CD8-positive, alpha-beta memory T cell (primary cell): ENCODE data around the gene PCBD1. TPM values are rescaled to one million over a fixed set of nuclear protein-coding genes. Genes with fewer than 3 reads are reported as not detected.

Experiments
- CTCF ChIA-PET: fragments of 350-600 bp; sonication (Branson Sonifier 250); formaldehyde crosslinking; loops from one replicate; lab custom pipeline; 2021; ENCODE audit warnings: antibody characterized with exemption; lab: Charles Lee
- POLR2A ChIA-PET: fragments of 350-600 bp; sonication (Branson Sonifier 250); formaldehyde crosslinking; loops from one replicate; lab custom pipeline; 2021; ENCODE audit warnings: antibody characterized with exemption; lab: Charles Lee
- DNase-seq, 5 donors: peaks; one replicate each; pipeline versions ENCODE4 v3.0.0 to v3.0.0-alpha.2; 2020 to 2022; ENCODE audit warnings: mixed read lengths in 1 of 5
- H3K27ac ChIP-seq: one replicate; pipeline ENCODE4 v1.7.0; 2013; ENCODE audit warnings: low read depth, mild to moderate bottlenecking, low read length, moderate library complexity
- H3K27me3 ChIP-seq: 2 replicates; pipeline ENCODE4 v1.7.0; 2013; ENCODE audit warnings: low read length, mild to moderate bottlenecking; ENCODE audit not compliant: insufficient read depth, poor library complexity, severe bottlenecking
- H3K36me3 ChIP-seq: 2 replicates; pipeline ENCODE4 v1.7.0; 2013; ENCODE audit warnings: mild to moderate bottlenecking, low read length, moderate library complexity; ENCODE audit not compliant: insufficient read depth
- H3K4me1 ChIP-seq: 2 replicates; pipeline ENCODE4 v1.7.0; 2013; ENCODE audit warnings: mild to moderate bottlenecking, low read length, moderate library complexity; ENCODE audit not compliant: insufficient read depth
- H3K4me3 ChIP-seq: 2 replicates; pipeline ENCODE4 v1.7.0; 2013; ENCODE audit warnings: mild to moderate bottlenecking, low read length
- H3K9me3 ChIP-seq: 2 replicates; pipeline ENCODE4 v1.7.0; 2013; ENCODE audit warnings: mild to moderate bottlenecking, low read length
- H3K27ac Mint-ChIP-seq, 8 donors: one replicate each; pipeline ENCODE4 v1.8.0; 2020 to 2021; ENCODE audit warnings: mixed read lengths in 8 of 8, mild to moderate bottlenecking in 6 of 8, inconsistent platforms in 3 of 8, moderate library complexity in 3 of 8
- H3K27me3 Mint-ChIP-seq, 2 donors: one replicate each; pipeline ENCODE4 v1.8.0; 2020 to 2021; ENCODE audit warnings: mixed read lengths in 2 of 2, mild to moderate bottlenecking in 1 of 2, moderate library complexity in 1 of 2
- H3K36me3 Mint-ChIP-seq, 3 donors: one replicate each; pipeline ENCODE4 v1.8.0; 2020 to 2021; ENCODE audit warnings: mixed read lengths in 3 of 3, inconsistent platforms in 1 of 3, mild to moderate bottlenecking in 1 of 3
- H3K4me1 Mint-ChIP-seq, 3 donors: one replicate each; pipeline ENCODE4 v1.8.0; 2020 to 2021; ENCODE audit warnings: mixed read lengths in 3 of 3, inconsistent platforms in 1 of 3, mild to moderate bottlenecking in 1 of 3
- H3K4me3 Mint-ChIP-seq, 7 donors: one replicate each; pipeline ENCODE4 v1.8.0; 2020 to 2021; ENCODE audit warnings: mixed read lengths in 7 of 7, mild to moderate bottlenecking in 6 of 7, moderate library complexity in 4 of 7, inconsistent platforms in 2 of 7
- H3K9me3 Mint-ChIP-seq, 5 donors: one replicate each; pipeline ENCODE4 v1.8.0; 2020 to 2022; ENCODE audit warnings: mixed read lengths in 5 of 5, mild to moderate bottlenecking in 3 of 5, moderate library complexity in 2 of 5, inconsistent platforms in 1 of 5
- polyA plus RNA-seq: library from polyadenylated mRNA; unstranded; fragments of 300-500 nt; fragmentation: Illumina TruSeq; gene quantifications from one replicate; pipeline ENCODE4 v1.2.3, GENCODE V29; 2021
- total RNA-seq, 2 experiments: library from RNA; stranded (reverse); gene quantifications; one replicate each; pipeline ENCODE4 v1.2.3, GENCODE V29; 2021

Gene PCBD1
- total and polyA plus RNA-seq, 3 experiments from 2014 or later: 29.1 to 55.3 (median 53.9) TPM

- Mint-ChIP-seq H3K27ac (no peak overlapping the region), H3K27me3 (peaks cover 6 to 21% of the 10 kb centered on the region in 2 donors), H3K36me3 (no peaks in the 10 kb centered on the region), H3K9me3 (peaks cover 0 to 4% (median 0%) of the 10 kb centered on the region in 5 donors), H3K4me3 (no peak overlapping the region), H3K4me1 (no peaks in the 10 kb centered on the region)
- CTCF ChIA-PET: no interaction called here
- no peak for DNase-seq
- no peaks in the 10 kb centered on the region for H3K27me3 ChIP-seq
- POLR2A ChIA-PET: no interaction called here
- H3K27ac ChIP-seq: no peak overlapping the region
- H3K9me3 ChIP-seq: no peaks in the 10 kb centered on the region
- no peaks in the 10 kb centered on the region for H3K36me3 ChIP-seq
- H3K4me1 ChIP-seq: no peaks in the 10 kb centered on the region
- H3K4me3 ChIP-seq: no peak overlapping the region
These were observed 26.8 kb upstream of the PCBD1 start for GRCh38 chr10:70915206-70915605.

GRCh38 chr10:70914316-70914864 lies 26.0 kb upstream of the PCBD1 start:
- Mint-ChIP-seq H3K36me3 (no peaks in the 10 kb centered on the region), H3K27ac (no peak overlapping the region), H3K27me3 (peaks cover 7 to 15% of the 10 kb centered on the region in 2 donors), H3K4me1 (no peaks in the 10 kb centered on the region), H3K9me3 (peaks cover 0 to 4% (median 0%) of the 10 kb centered on the region in 5 donors), H3K4me3 (no peak overlapping the region)
- POLR2A ChIA-PET: no interaction called here
- no peak for DNase-seq
- H3K27ac ChIP-seq: no peak overlapping the region
- H3K36me3 ChIP-seq: no peaks in the 10 kb centered on the region
- no peaks in the 10 kb centered on the region for H3K27me3 ChIP-seq
- H3K9me3 ChIP-seq: no peaks in the 10 kb centered on the region
- H3K4me3 ChIP-seq: no peak overlapping the region
- H3K4me1 ChIP-seq: no peaks in the 10 kb centered on the region
- CTCF ChIA-PET: no interaction called here

- DNase-seq: no peak
- Mint-ChIP-seq H3K4me1 (no peaks in the 10 kb centered on the region), H3K4me3 (no peak overlapping the region), H3K27me3 (peaks cover 10 to 14% of the 10 kb centered on the region in 2 donors), H3K27ac (no peak overlapping the region), H3K9me3 (peaks cover 0 to 4% (median 0%) of the 10 kb centered on the region in 5 donors), H3K36me3 (no peaks in the 10 kb centered on the region)
- Histone ChIP-seq H3K27me3 (no peaks in the 10 kb centered on the region), H3K9me3 (no peaks in the 10 kb centered on the region), H3K36me3 (no peaks in the 10 kb centered on the region), H3K4me3 (no peak overlapping the region), H3K4me1 (no peaks in the 10 kb centered on the region), H3K27ac (no peak overlapping the region)
- POLR2A ChIA-PET: no interaction called here
- CTCF ChIA-PET: no interaction called here
These were observed 25.5 kb upstream of the PCBD1 start for GRCh38 chr10:70913893-70914240.

GRCh38 chr10:70913191-70913892 lies 25.0 kb upstream of the PCBD1 start:
- CTCF ChIA-PET: no interaction called here
- POLR2A ChIA-PET: no interaction called here

GRCh38 chr10:70912556-70912955 lies 24.2 kb upstream of the PCBD1 start:
- Histone ChIP-seq H3K36me3 (no peaks in the 10 kb centered on the region), H3K27ac (no peak overlapping the region), H3K4me1 (no peaks in the 10 kb centered on the region), H3K27me3 (no peaks in the 10 kb centered on the region), H3K9me3 (no peaks in the 10 kb centered on the region), H3K4me3 (no peak overlapping the region)
- Mint-ChIP-seq H3K27me3 (peaks cover 9 to 10% of the 10 kb centered on the region in 2 donors), H3K4me1 (no peaks in the 10 kb centered on the region), H3K4me3 (no peak overlapping the region), H3K27ac (no peak overlapping the region), H3K36me3 (no peaks in the 10 kb centered on the region), H3K9me3 (peaks cover 0 to 4% (median 0%) of the 10 kb centered on the region in 5 donors)
- DNase-seq: no peak
- CTCF ChIA-PET: no interaction called here
- POLR2A ChIA-PET: no interaction called here

More at GRCh38 chr10:70913191-70913892, 25.0 kb upstream of the PCBD1 start:
- Histone ChIP-seq H3K4me3 (no peak overlapping the region), H3K36me3 (no peaks in the 10 kb centered on the region), H3K9me3 (no peaks in the 10 kb centered on the region), H3K27ac (no peak overlapping the region), H3K4me1 (no peaks in the 10 kb centered on the region), H3K27me3 (no peaks in the 10 kb centered on the region)
- peak overlapping the region in 1 of 8 donors; percentile 16 for H3K27ac Mint-ChIP-seq
- no peaks in the 10 kb centered on the region for H3K4me1 Mint-ChIP-seq
- H3K4me3 Mint-ChIP-seq: no peak overlapping the region
- H3K9me3 Mint-ChIP-seq: peaks cover 0 to 4% (median 0%) of the 10 kb centered on the region in 5 donors
- peaks cover 10 to 14% of the 10 kb centered on the region in 2 donors for H3K27me3 Mint-ChIP-seq
- no peak for DNase-seq
- H3K36me3 Mint-ChIP-seq: no peaks in the 10 kb centered on the region

GRCh38 chr10:70911386-70911785 lies 23.0 kb upstream of the PCBD1 start:
- H3K36me3 Mint-ChIP-seq: no peaks in the 10 kb centered on the region
- H3K27me3 ChIP-seq: no peaks in the 10 kb centered on the region
- H3K36me3 ChIP-seq: no peaks in the 10 kb centered on the region
- no peak overlapping the region for H3K27ac ChIP-seq
- peaks cover 8 to 9% of the 10 kb centered on the region in 2 donors for H3K27me3 Mint-ChIP-seq
- DNase-seq: no peak
- no peak overlapping the region for H3K4me3 Mint-ChIP-seq
- peaks cover 0 to 4% (median 0%) of the 10 kb centered on the region in 5 donors for H3K9me3 Mint-ChIP-seq
- no peaks in the 10 kb centered on the region for H3K4me1 Mint-ChIP-seq
- no peaks in the 10 kb centered on the region for H3K9me3 ChIP-seq
- ChIA-PET POLR2A (no interaction called here), CTCF (interaction anchor here (1.2 kb wide), 1 partner anchor 11 kb away, joined by 3 read pairs; no protein-coding TSS in a partner anchor)
- H3K27ac Mint-ChIP-seq: no peak overlapping the region
- H3K4me1 ChIP-seq: no peaks in the 10 kb centered on the region
- H3K4me3 ChIP-seq: no peak overlapping the region

GRCh38 chr10:70910486-70911341 lies 22.3 kb upstream of the PCBD1 start:
- Mint-ChIP-seq H3K4me3 (no peak overlapping the region), H3K27me3 (peaks cover 6 to 8% of the 10 kb centered on the region in 2 donors), H3K27ac (no peak overlapping the region), H3K9me3 (peaks cover 0 to 4% (median 0%) of the 10 kb centered on the region in 5 donors), H3K4me1 (no peaks in the 10 kb centered on the region), H3K36me3 (no peaks in the 10 kb centered on the region)
- no peaks in the 10 kb centered on the region for H3K9me3 ChIP-seq
- DNase-seq: no peak
- no peaks in the 10 kb centered on the region for H3K27me3 ChIP-seq
- H3K36me3 ChIP-seq: no peaks in the 10 kb centered on the region
- ChIA-PET CTCF (interaction anchor here (1.2 kb wide), 1 partner anchor 12 kb away, joined by 3 read pairs; no protein-coding TSS in a partner anchor), POLR2A (no interaction called here)
- no peak overlapping the region for H3K27ac ChIP-seq
- H3K4me3 ChIP-seq: no peak overlapping the region
- no peaks in the 10 kb centered on the region for H3K4me1 ChIP-seq
